H1 (cell line): ENCODE data around the gene ARL6IP4. TPM values are rescaled to one million over a fixed set of nuclear protein-coding genes. Genes with fewer than 3 reads are reported as not detected.

Source experiments
- CTBP2 ChIP-seq: IDR thresholded peaks from 2 replicates; pipeline ENCODE4 v1.7.0; 2011; ENCODE audit warnings: borderline replicate concordance, mild to moderate bottlenecking, moderate library complexity, mixed read lengths, low read length; ENCODE audit not compliant: insufficient read depth, insufficient read length
- EZH2 ChIP-seq: fragments of 200-600 bp; sonication (generic); IDR thresholded peaks from 2 replicates; pipeline ENCODE4 v1.7.1; 2012; ENCODE audit warnings: low read depth, mild to moderate bottlenecking, moderate library complexity, low read length, inconsistent platforms; ENCODE audit not compliant: severe bottlenecking
- FOSL1 ChIP-seq: IDR thresholded peaks from 2 replicates; pipeline ENCODE4 v1.6.1; 2011; ENCODE audit warnings: mild to moderate bottlenecking, low read depth, low read length, moderate library complexity; ENCODE audit not compliant: insufficient read depth
- SAP30 ChIP-seq: fragments of 300-600 bp; sonication (generic); IDR thresholded peaks from 2 replicates; pipeline ENCODE4 v1.7.1; 2012; ENCODE audit warnings: low read length, moderate library complexity, mild to moderate bottlenecking, inconsistent platforms; ENCODE audit not compliant: insufficient read depth, insufficient replicate concordance
- SIX5 ChIP-seq: IDR thresholded peaks from 2 replicates; pipeline ENCODE4 v1.6.1; 2011; ENCODE audit warnings: mild to moderate bottlenecking, low read depth, low read length
- TAF1 ChIP-seq: IDR thresholded peaks from 2 replicates; pipeline ENCODE4 v1.6.1; 2011; ENCODE audit warnings: mild to moderate bottlenecking, low read depth, low read length
- polyA plus RNA-seq, 7 experiments: library from polyadenylated mRNA; depleted of rRNA in 3 of 7; stranded (reverse) in 5 of 7; unstranded in 2 of 7; fragments of >200 nt in 5 of 7; fragments of 200-250 nt in 2 of 7; gene quantifications; 1 replicate in 5 of 7; 2 replicates in 1 of 7; 4 replicates in 1 of 7; pipeline versions ENCODE4 v1.2.1 to v1.2.3, GENCODE V29; 2011 to 2013; ENCODE audit warnings: missing spikeins in 2 of 7, mixed read lengths in 2 of 7
- total RNA-seq: library from RNA; stranded (reverse); fragmentation: NEBNext Ultra II Directional; extraction: Animal tissue kit (Norgen Biotek cat#: 25700); gene quantifications from 2 replicates; pipeline ENCODE4 v1.2.1, GENCODE V29; 2021
- TF ChIP-seq, protein P1 (sequence below): fragments of 300-600 bp; sonication (generic); IDR thresholded peaks from 2 replicates; pipeline ENCODE4 v1.7.1; 2012; ENCODE audit warnings: low read length, moderate library complexity, mild to moderate bottlenecking, inconsistent platforms; ENCODE audit not compliant: insufficient replicate concordance

ARL6IP4 gene
- total and polyA plus RNA-seq, 2 of the 8 experiments (the other 6 are each of a cell fraction or from before 2014, with no cell fraction given) = 76.4 to 109 TPM

DNA sequence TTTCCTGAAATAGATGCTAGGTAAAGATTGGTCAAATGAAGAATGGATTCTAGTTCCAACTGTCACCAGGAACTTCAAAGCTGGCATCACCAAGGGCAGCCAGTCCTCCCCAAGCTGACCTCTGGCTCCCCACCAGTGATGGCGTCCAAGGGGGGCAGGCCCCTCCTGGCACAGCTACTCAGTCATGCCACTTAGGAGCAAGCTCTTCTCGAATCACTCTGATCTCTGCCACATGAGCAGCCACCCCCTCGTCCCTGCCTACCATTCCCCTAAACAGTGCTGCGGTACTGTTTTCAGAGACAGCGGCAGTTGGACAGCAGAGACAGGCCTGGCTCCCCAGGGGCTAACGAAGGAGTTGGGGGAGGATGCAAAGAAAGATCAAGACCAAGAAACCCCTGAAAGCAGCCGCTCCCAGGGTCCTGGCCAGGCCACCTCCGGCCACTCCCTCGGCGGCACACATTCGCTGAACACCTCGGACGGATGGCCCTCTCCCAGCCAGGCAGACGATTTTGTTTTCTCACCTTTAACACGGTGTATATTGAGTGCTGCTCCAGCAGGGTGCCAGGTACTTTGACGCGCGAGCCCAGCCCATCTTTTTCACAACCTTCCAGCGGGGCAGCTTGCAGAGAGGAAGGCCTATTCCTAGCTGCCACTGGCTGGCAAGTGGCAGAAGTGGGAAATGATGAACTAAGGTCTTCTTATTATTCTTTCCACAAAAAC lies 47.4 kb downstream of the ARL6IP4 start (continued):
- TF ChIP-seq, protein P1, sequence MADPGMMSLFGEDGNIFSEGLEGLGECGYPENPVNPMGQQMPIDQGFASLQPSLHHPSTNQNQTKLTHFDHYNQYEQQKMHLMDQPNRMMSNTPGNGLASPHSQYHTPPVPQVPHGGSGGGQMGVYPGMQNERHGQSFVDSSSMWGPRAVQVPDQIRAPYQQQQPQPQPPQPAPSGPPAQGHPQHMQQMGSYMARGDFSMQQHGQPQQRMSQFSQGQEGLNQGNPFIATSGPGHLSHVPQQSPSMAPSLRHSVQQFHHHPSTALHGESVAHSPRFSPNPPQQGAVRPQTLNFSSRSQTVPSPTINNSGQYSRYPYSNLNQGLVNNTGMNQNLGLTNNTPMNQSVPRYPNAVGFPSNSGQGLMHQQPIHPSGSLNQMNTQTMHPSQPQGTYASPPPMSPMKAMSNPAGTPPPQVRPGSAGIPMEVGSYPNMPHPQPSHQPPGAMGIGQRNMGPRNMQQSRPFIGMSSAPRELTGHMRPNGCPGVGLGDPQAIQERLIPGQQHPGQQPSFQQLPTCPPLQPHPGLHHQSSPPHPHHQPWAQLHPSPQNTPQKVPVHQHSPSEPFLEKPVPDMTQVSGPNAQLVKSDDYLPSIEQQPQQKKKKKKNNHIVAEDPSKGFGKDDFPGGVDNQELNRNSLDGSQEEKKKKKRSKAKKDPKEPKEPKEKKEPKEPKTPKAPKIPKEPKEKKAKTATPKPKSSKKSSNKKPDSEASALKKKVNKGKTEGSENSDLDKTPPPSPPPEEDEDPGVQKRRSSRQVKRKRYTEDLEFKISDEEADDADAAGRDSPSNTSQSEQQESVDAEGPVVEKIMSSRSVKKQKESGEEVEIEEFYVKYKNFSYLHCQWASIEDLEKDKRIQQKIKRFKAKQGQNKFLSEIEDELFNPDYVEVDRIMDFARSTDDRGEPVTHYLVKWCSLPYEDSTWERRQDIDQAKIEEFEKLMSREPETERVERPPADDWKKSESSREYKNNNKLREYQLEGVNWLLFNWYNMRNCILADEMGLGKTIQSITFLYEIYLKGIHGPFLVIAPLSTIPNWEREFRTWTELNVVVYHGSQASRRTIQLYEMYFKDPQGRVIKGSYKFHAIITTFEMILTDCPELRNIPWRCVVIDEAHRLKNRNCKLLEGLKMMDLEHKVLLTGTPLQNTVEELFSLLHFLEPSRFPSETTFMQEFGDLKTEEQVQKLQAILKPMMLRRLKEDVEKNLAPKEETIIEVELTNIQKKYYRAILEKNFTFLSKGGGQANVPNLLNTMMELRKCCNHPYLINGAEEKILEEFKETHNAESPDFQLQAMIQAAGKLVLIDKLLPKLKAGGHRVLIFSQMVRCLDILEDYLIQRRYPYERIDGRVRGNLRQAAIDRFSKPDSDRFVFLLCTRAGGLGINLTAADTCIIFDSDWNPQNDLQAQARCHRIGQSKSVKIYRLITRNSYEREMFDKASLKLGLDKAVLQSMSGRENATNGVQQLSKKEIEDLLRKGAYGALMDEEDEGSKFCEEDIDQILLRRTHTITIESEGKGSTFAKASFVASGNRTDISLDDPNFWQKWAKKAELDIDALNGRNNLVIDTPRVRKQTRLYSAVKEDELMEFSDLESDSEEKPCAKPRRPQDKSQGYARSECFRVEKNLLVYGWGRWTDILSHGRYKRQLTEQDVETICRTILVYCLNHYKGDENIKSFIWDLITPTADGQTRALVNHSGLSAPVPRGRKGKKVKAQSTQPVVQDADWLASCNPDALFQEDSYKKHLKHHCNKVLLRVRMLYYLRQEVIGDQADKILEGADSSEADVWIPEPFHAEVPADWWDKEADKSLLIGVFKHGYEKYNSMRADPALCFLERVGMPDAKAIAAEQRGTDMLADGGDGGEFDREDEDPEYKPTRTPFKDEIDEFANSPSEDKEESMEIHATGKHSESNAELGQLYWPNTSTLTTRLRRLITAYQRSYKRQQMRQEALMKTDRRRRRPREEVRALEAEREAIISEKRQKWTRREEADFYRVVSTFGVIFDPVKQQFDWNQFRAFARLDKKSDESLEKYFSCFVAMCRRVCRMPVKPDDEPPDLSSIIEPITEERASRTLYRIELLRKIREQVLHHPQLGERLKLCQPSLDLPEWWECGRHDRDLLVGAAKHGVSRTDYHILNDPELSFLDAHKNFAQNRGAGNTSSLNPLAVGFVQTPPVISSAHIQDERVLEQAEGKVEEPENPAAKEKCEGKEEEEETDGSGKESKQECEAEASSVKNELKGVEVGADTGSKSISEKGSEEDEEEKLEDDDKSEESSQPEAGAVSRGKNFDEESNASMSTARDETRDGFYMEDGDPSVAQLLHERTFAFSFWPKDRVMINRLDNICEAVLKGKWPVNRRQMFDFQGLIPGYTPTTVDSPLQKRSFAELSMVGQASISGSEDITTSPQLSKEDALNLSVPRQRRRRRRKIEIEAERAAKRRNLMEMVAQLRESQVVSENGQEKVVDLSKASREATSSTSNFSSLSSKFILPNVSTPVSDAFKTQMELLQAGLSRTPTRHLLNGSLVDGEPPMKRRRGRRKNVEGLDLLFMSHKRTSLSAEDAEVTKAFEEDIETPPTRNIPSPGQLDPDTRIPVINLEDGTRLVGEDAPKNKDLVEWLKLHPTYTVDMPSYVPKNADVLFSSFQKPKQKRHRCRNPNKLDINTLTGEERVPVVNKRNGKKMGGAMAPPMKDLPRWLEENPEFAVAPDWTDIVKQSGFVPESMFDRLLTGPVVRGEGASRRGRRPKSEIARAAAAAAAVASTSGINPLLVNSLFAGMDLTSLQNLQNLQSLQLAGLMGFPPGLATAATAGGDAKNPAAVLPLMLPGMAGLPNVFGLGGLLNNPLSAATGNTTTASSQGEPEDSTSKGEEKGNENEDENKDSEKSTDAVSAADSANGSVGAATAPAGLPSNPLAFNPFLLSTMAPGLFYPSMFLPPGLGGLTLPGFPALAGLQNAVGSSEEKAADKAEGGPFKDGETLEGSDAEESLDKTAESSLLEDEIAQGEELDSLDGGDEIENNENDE = no peak
- no peak for TF ChIP-seq SIX5
- no peak for TF ChIP-seq TAF1
- TF ChIP-seq CTBP2 = no peak
- no peak for TF ChIP-seq FOSL1
- no peak for TF ChIP-seq EZH2
- TF ChIP-seq SAP30 = no peak
- TF ChIP-seq, all 59 proteins: peak for 0
